ENCODE measurements around the gene PTPRN. TPM values are rescaled to one million over a fixed set of nuclear protein-coding genes. Genes with fewer than 3 reads are reported as not detected.

The PTPRN gene
- total and polyA plus RNA-seq, 2 experiments from 2014 or later, result 5.1 to 22.1 TPM

DNA sequence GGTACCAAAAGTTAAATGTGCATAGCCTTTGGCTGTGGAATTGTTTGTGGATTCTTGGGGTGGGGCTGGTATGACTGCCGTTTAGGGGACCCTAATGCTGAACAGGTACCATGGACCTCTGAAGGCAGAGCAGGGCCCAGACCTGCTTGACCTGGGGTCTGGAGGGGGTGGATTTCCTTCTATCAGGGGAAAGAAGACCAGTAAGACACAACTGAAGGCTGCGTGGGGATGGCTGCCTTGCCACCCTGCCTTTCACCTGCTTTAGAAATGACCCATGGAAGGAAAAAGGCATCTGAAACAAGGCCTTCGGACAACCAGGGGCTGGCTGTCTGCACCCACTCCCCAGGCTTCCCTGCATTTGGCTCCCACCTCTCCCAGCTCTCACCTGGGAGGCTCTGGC lies 41.0 kb upstream of the PTPRN start (continued):
- TF ChIP-seq, protein P1, sequence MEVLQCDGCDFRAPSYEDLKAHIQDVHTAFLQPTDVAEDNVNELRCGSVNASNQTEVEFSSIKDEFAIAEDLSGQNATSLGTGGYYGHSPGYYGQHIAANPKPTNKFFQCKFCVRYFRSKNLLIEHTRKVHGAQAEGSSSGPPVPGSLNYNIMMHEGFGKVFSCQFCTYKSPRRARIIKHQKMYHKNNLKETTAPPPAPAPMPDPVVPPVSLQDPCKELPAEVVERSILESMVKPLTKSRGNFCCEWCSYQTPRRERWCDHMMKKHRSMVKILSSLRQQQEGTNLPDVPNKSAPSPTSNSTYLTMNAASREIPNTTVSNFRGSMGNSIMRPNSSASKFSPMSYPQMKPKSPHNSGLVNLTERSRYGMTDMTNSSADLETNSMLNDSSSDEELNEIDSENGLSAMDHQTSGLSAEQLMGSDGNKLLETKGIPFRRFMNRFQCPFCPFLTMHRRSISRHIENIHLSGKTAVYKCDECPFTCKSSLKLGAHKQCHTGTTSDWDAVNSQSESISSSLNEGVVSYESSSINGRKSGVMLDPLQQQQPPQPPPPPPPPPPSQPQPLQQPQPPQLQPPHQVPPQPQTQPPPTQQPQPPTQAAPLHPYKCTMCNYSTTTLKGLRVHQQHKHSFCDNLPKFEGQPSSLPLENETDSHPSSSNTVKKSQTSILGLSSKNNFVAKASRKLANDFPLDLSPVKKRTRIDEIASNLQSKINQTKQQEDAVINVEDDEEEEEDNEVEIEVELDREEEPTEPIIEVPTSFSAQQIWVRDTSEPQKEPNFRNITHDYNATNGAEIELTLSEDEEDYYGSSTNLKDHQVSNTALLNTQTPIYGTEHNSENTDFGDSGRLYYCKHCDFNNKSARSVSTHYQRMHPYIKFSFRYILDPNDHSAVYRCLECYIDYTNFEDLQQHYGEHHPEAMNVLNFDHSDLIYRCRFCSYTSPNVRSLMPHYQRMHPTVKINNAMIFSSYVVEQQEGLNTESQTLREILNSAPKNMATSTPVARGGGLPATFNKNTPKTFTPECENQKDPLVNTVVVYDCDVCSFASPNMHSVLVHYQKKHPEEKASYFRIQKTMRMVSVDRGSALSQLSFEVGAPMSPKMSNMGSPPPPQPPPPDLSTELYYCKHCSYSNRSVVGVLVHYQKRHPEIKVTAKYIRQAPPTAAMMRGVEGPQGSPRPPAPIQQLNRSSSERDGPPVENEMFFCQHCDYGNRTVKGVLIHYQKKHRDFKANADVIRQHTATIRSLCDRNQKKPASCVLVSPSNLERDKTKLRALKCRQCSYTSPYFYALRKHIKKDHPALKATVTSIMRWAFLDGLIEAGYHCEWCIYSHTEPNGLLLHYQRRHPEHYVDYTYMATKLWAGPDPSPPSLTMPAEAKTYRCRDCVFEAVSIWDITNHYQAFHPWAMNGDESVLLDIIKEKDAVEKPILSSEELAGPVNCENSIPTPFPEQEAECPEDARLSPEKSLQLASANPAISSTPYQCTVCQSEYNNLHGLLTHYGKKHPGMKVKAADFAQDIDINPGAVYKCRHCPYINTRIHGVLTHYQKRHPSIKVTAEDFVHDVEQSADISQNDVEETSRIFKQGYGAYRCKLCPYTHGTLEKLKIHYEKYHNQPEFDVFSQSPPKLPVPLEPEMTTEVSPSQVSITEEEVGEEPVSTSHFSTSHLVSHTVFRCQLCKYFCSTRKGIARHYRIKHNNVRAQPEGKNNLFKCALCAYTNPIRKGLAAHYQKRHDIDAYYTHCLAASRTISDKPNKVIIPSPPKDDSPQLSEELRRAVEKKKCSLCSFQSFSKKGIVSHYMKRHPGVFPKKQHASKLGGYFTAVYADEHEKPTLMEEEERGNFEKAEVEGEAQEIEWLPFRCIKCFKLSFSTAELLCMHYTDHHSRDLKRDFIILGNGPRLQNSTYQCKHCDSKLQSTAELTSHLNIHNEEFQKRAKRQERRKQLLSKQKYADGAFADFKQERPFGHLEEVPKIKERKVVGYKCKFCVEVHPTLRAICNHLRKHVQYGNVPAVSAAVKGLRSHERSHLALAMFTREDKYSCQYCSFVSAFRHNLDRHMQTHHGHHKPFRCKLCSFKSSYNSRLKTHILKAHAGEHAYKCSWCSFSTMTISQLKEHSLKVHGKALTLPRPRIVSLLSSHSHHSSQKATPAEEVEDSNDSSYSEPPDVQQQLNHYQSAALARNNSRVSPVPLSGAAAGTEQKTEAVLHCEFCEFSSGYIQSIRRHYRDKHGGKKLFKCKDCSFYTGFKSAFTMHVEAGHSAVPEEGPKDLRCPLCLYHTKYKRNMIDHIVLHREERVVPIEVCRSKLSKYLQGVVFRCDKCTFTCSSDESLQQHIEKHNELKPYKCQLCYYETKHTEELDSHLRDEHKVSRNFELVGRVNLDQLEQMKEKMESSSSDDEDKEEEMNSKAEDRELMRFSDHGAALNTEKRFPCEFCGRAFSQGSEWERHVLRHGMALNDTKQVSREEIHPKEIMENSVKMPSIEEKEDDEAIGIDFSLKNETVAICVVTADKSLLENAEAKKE (CRISPR knock-in tag; IDR thresholded peaks at IDR 0.05), result no peak
- no peak for TF ChIP-seq NANOG (IDR thresholded peaks at IDR 0.05; ENCODE audit: borderline replicate concordance)

GRCh38 chr2:219344751-219345430 lies 35.7 kb upstream of the PTPRN start:
- Histone ChIP-seq H2AFZ (peak overlapping the region; percentile 57; the same call in 1 of the 2 replicates), H3K36me3 (ENCODE audit: insufficient read depth) (no peaks in the 10 kb centered on the region), H3K4me2 (no peak overlapping the region), H3K27me3 (ENCODE audit: insufficient read depth) (no peaks in the 10 kb centered on the region), H3K79me2 (replicated peaks; ENCODE audit: insufficient read depth) (no peaks in the 10 kb centered on the region), H3K4me1 (ENCODE audit: insufficient read depth) (no peaks in the 10 kb centered on the region), H4K20me1 (replicated peaks; ENCODE audit: insufficient read depth) (no peaks in the 10 kb centered on the region; the same call in 1 of the 2 replicates), H3K4me3 (no peak overlapping the region), H3F3A (replicated peaks; ENCODE audit: low read depth) (no peaks in the 10 kb centered on the region), H3K9me2 (ENCODE audit: insufficient read depth) (no peaks in the 10 kb centered on the region), H3K27ac (ENCODE audit: low read depth) (no peak overlapping the region)
- Mint-ChIP-seq H3K4me3 (no peak overlapping the region), H3K36me3 (ENCODE audit: low read depth) (no peaks in the 10 kb centered on the region), H3K27ac (no peak overlapping the region), H3K27me3 (ENCODE audit: insufficient read depth, low read depth, poor library complexity) (peaks cover 3% of the 10 kb centered on the region), H3K9me3 (no peaks in the 10 kb centered on the region), H3K4me1 (peaks cover 2% of the 10 kb centered on the region; the same call in 1 of the 3 replicates)
- TF ChIP-seq STAT1 (IDR thresholded peaks at IDR 0.05; ENCODE audit: unreplicated experiment), result no peak
- TF ChIP-seq ZNF114 (CRISPR knock-in tag; IDR thresholded peaks at IDR 0.05), result no peak
- no peak for TF ChIP-seq REST (IDR thresholded peaks at IDR 0.05; ENCODE audit: unreplicated experiment)
- no peak for TF ChIP-seq EZH2phosphoT487 (IDR thresholded peaks at IDR 0.05; ENCODE audit: unreplicated experiment)
- TF ChIP-seq CREB1 (CRISPR knock-in tag; IDR thresholded peaks at IDR 0.05; ENCODE audit: low read depth), result no peak
- TF ChIP-seq EZH2 (IDR thresholded peaks at IDR 0.05; ENCODE audit: low read depth, unreplicated experiment), result no peak
- TF ChIP-seq JUNB (IDR thresholded peaks at IDR 0.05; ENCODE audit: unreplicated experiment), result no peak
- TF ChIP-seq, protein P2, sequence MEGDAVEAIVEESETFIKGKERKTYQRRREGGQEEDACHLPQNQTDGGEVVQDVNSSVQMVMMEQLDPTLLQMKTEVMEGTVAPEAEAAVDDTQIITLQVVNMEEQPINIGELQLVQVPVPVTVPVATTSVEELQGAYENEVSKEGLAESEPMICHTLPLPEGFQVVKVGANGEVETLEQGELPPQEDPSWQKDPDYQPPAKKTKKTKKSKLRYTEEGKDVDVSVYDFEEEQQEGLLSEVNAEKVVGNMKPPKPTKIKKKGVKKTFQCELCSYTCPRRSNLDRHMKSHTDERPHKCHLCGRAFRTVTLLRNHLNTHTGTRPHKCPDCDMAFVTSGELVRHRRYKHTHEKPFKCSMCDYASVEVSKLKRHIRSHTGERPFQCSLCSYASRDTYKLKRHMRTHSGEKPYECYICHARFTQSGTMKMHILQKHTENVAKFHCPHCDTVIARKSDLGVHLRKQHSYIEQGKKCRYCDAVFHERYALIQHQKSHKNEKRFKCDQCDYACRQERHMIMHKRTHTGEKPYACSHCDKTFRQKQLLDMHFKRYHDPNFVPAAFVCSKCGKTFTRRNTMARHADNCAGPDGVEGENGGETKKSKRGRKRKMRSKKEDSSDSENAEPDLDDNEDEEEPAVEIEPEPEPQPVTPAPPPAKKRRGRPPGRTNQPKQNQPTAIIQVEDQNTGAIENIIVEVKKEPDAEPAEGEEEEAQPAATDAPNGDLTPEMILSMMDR (conservative IDR thresholded peaks at IDR 0.05; ENCODE audit: low read depth in 2 of 2), result no peak
- no peak for TF ChIP-seq POLR2AphosphoS5 (IDR thresholded peaks at IDR 0.05; ENCODE audit: low read depth)
- DNase-seq (ENCODE audit: low spot score) (no peak), ATAC-seq (no peak)

Measured in GM23338 (cell line).